Islet precursor cell (in vitro differentiated cells): ENCODE results near the gene PRAMEF20.

Source experiments
- DNase-seq: peaks from one replicate; pipeline ENCODE4 v3.0.0-alpha.2; 2018

PRAMEF20 gene

GRCh38 chr1:13465515-13465914, 55.3 kb downstream of the PRAMEF20 start:
- DNase-seq: no peak

GRCh38 chr1:13469343-13469742, 59.1 kb downstream of the PRAMEF20 start:
- DNase-seq: no peak
